NCI-H1092 treated with DMSO at 0.1 percent for 48 hours (cell line): ENCODE measurements around the gene IFRD2.
"Not testable (repeated sequence)": the region's sequence is repeated elsewhere in the genome, so short reads cannot be mapped to it uniquely, and the experiment has no call there.

ENCODE experiments used
- DNase-seq: peaks from one replicate; lab custom pipeline; 2025; lab: John Stamatoyannopoulos, UW

Gene IFRD2

GRCh38 chr3:50324351-50325112 is 32.3 kb upstream of the IFRD2 start:
- peak; percentile 42 for DNase-seq

- DNase-seq = no peak
Measured at GRCh38 chr3:50323614-50324199, 31.5 kb upstream of the IFRD2 start.

- no peak for DNase-seq
Measured at GRCh38 chr3:50323092-50323600, 30.9 kb upstream of the IFRD2 start.

GRCh38 chr3:50322386-50323091 is 30.3 kb upstream of the IFRD2 start, which contains the start of gene HYAL2:
Gene HYAL2, minus strand, starts transcription at chr3:50322745. Its CDS starts 2,256 bp downstream, at chr3:50320489.
- peak; percentile 33 for DNase-seq

- no peak for DNase-seq
Measured at GRCh38 chr3:50322115-50322385, 29.8 kb upstream of the IFRD2 start.

- DNase-seq = peak; percentile 86
Measured at GRCh38 chr3:50321336-50322114, 29.3 kb upstream of the IFRD2 start.

GRCh38 chr3:50320853-50321335 is 28.7 kb upstream of the IFRD2 start:
- peak; percentile 38 for DNase-seq

GRCh38 chr3:50319894-50320625 is 27.8 kb upstream of the IFRD2 start:
- no peak for DNase-seq

- no peak for DNase-seq
Measured at GRCh38 chr3:50319181-50319893, 27.1 kb upstream of the IFRD2 start.

- no peak for DNase-seq
Measured at GRCh38 chr3:50318615-50319014, 26.4 kb upstream of the IFRD2 start.

- no peak for DNase-seq
Measured at GRCh38 chr3:50318163-50318562, 25.9 kb upstream of the IFRD2 start.

GRCh38 chr3:50317300-50317699 is 25.1 kb upstream of the IFRD2 start:
- no peak for DNase-seq

GRCh38 chr3:50316657-50317242 is 24.5 kb upstream of the IFRD2 start:
- no peak for DNase-seq

- DNase-seq = no peak
Measured at GRCh38 chr3:50314816-50315215, 22.6 kb upstream of the IFRD2 start.

- no peak for DNase-seq
Measured at GRCh38 chr3:50314342-50314741, 22.1 kb upstream of the IFRD2 start.

GRCh38 chr3:50312041-50312440 is 19.8 kb upstream of the IFRD2 start:
- DNase-seq = not testable (repeated sequence)

GRCh38 chr3:50304601-50305000 is 12.4 kb upstream of the IFRD2 start:
- no peak for DNase-seq

- DNase-seq = no peak
Measured at GRCh38 chr3:50303013-50303815, 11.0 kb upstream of the IFRD2 start, which contains the start of gene HYAL1. Gene HYAL1, minus strand, starts transcription at chr3:50303574. Its CDS starts 618 bp downstream, at chr3:50302956.
